SK-MEL-5 (cell line): ENCODE data around the gene SLC26A3. TPM values are rescaled to one million over a fixed set of nuclear protein-coding genes. Genes with fewer than 3 reads are reported as not detected.

Experiments
- DNase-seq: peaks from one replicate; pipeline ENCODE4 v3.0.0-alpha.2; 2016; ENCODE audit warnings: low read depth, low spot score
- in situ Hi-C: cut with HindIII; loops from 2 replicates; pipeline ENCODE4 v1.10.0; 2016; ENCODE audit warnings: low sequenced_read_pairs, high pct_unique_total_duplicates, low pct_unique_long_range_greater_than_20kb
- total RNA-seq: library from RNA; depleted of rRNA; stranded (reverse); fragments of >200 nt; shearing (Covaris generic); gene quantifications from 2 replicates; pipeline ENCODE4 v1.2.3, GENCODE V29; 2014; rRNA removed

Gene SLC26A3
- total RNA-seq, 1 experiment from 2014 or later = not detected

GRCh38 chr7:107721286-107721685, 81.7 kb downstream of the SLC26A3 start:
- DNase-seq = no peak
- in situ Hi-C loops = loop anchor here (25.0 kb wide), 1 partner anchor 534 kb away; no protein-coding TSS in a partner anchor

GRCh38 chr7:107718456-107719193, 84.4 kb downstream of the SLC26A3 start:
- no peak for DNase-seq
- in situ Hi-C loops = loop anchor here (25.0 kb wide), 1 partner anchor 531 kb away; no protein-coding TSS in a partner anchor

GRCh38 chr7:107715531-107715930, 87.5 kb downstream of the SLC26A3 start:
- DNase-seq = no peak

More at GRCh38 chr7:107715531-107715930, 87.5 kb downstream of the SLC26A3 start:
- in situ Hi-C loops = loop anchor here (25.0 kb wide), 1 partner anchor 528 kb away; no protein-coding TSS in a partner anchor

Other genes with a start within 250 kb of the SLC26A3 start
- 28.8 and 31.5 TPM in 2 replicates for gene COG5, start 239.3 kb downstream of the SLC26A3 start, total RNA-seq
- gene DUS4L, start 239.3 kb downstream of the SLC26A3 start, total RNA-seq = 24.8 and 25.6 TPM in 2 replicates
- gene BCAP29, start 223.0 kb downstream of the SLC26A3 start, total RNA-seq = 240 and 253 TPM in 2 replicates
- 16.7 and 17.9 TPM in 2 replicates for gene SLC26A4, start 142.4 kb downstream of the SLC26A3 start, total RNA-seq
- gene CBLL1, start 59.1 kb downstream of the SLC26A3 start, total RNA-seq = 51.0 and 54.7 TPM in 2 replicates
- 137 and 150 TPM in 2 replicates for gene DLD, start 88.0 kb upstream of the SLC26A3 start, total RNA-seq
- gene LAMB1, start 199.9 kb upstream of the SLC26A3 start, total RNA-seq = 89.0 and 93.0 TPM in 2 replicates